ENCODE measurements around the gene SLC30A7.

SLC30A7 gene

GRCh38 chr1:100979631-100980030 lies 83.7 kb downstream of the SLC30A7 start:
- DNase-seq (ENCODE audit: low read depth in 2 of 2): no peak

- no peak for DNase-seq (ENCODE audit: low read depth in 2 of 2)
These were observed 86.9 kb downstream of the SLC30A7 start for GRCh38 chr1:100982793-100983192.

- no peak for DNase-seq (ENCODE audit: low read depth in 2 of 2)
These were observed 92.2 kb downstream of the SLC30A7 start for GRCh38 chr1:100988121-100988520.

- DNase-seq (ENCODE audit: low read depth in 2 of 2): no peak
These were observed 93.6 kb downstream of the SLC30A7 start for GRCh38 chr1:100989306-100990077.

- no peak for DNase-seq (ENCODE audit: low read depth in 2 of 2)
These were observed 99.5 kb downstream of the SLC30A7 start for GRCh38 chr1:100995198-100995988.

- no peak for DNase-seq (ENCODE audit: low read depth in 2 of 2)
These were observed 102.5 kb downstream of the SLC30A7 start for GRCh38 chr1:100998426-100998825.

- DNase-seq (ENCODE audit: low read depth in 2 of 2): no peak
These were observed 104.4 kb downstream of the SLC30A7 start for GRCh38 chr1:101000131-101000873.

GRCh38 chr1:101002551-101002950 lies 106.7 kb downstream of the SLC30A7 start:
- no peak for DNase-seq (ENCODE audit: low read depth in 2 of 2)

GRCh38 chr1:101003012-101003650 lies 107.2 kb downstream of the SLC30A7 start:
- DNase-seq (ENCODE audit: low read depth in 2 of 2): no peak

- no peak for DNase-seq (ENCODE audit: low read depth in 2 of 2)
These were observed 108.2 kb downstream of the SLC30A7 start for GRCh38 chr1:101004061-101004460.

GRCh38 chr1:101004670-101005069 lies 108.8 kb downstream of the SLC30A7 start:
- DNase-seq (ENCODE audit: low read depth in 2 of 2): no peak

GRCh38 chr1:101005183-101005582 lies 109.3 kb downstream of the SLC30A7 start:
- no peak for DNase-seq (ENCODE audit: low read depth in 2 of 2)

- DNase-seq (ENCODE audit: low read depth in 2 of 2): no peak
These were observed 110.0 kb downstream of the SLC30A7 start for GRCh38 chr1:101005871-101006270.

- no peak for DNase-seq (ENCODE audit: low read depth in 2 of 2)
These were observed 110.7 kb downstream of the SLC30A7 start for GRCh38 chr1:101006553-101006952.

GRCh38 chr1:101008229-101008834 lies 112.4 kb downstream of the SLC30A7 start:
- DNase-seq (ENCODE audit: low read depth in 2 of 2): no peak

- no peak for DNase-seq (ENCODE audit: low read depth in 2 of 2)
These were observed 117.9 kb downstream of the SLC30A7 start for GRCh38 chr1:101013776-101014175.

- no peak for DNase-seq (ENCODE audit: low read depth in 2 of 2)
These were observed 121.6 kb downstream of the SLC30A7 start for GRCh38 chr1:101017448-101017847.

GRCh38 chr1:101022294-101022693 lies 126.4 kb downstream of the SLC30A7 start:
- no peak for DNase-seq (ENCODE audit: low read depth in 2 of 2)

GRCh38 chr1:101025283-101025656 lies 129.4 kb downstream of the SLC30A7 start:
- no peak for DNase-seq (ENCODE audit: low read depth in 2 of 2)

- DNase-seq (ENCODE audit: low read depth in 2 of 2): peak; percentile 85 to 88
These were observed 130.0 kb downstream of the SLC30A7 start, which contains the start of gene DPH5 for GRCh38 chr1:101025657-101026429. DPH5 (minus strand) TSS chr1:101025784; CDS start chr1:101025443, 341 bp downstream.

GRCh38 chr1:101026430-101026788 lies 130.5 kb downstream of the SLC30A7 start:
- DNase-seq (ENCODE audit: low read depth in 2 of 2): no peak

Measured in stimulated activated CD4-positive, alpha-beta T cell treated with anti-CD3 and anti-CD28 coated beads, Interleukin-15, amount 100 ng/mL, for 48 hours (primary cell).